Activated naive CD4-positive, alpha-beta T cell treated with Interleukin-2 at 50 U/mL for 16 hours (primary cell): Measurements from ENCODE around the gene MRPS2.
"Not testable (repeated sequence)": the region's sequence is repeated elsewhere in the genome, so short reads cannot be mapped to it uniquely, and the experiment has no call there.

Experiments used
- DNase-seq: peaks from one replicate; pipeline ENCODE4 v3.0.0-alpha.2; 2020

Gene MRPS2

GRCh38 chr9:135500525-135501260 lies at the start of gene MRPS2:
Gene MRPS2, plus strand, starts transcription at chr9:135500682. Its CDS starts 29 bp downstream, at chr9:135500711.
- DNase-seq: peak; percentile 89

DNA sequence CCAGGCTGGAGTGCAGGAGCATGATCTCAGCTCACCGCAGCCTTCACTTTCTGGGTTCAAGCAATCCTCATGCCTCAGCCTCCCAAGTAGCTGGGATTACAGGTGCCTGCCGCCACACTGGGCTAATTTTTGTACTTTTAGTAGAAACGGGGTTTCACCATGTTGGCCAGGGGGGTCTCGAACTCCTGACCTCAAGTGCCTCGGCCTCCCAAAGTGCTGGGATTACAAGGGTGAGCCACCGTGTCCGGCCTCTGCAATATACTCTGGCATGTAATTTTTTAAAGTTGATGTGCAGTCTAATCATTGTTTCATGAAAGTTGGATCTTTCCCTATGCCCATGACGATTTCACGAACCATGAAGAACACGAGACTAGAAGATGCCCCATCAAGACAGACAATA lies 49.5 kb upstream of the MRPS2 start:
- no peak for DNase-seq

GRCh38 chr9:135451909-135452308 lies 48.6 kb upstream of the MRPS2 start:
- DNase-seq: not testable (repeated sequence)

GRCh38 chr9:135454737-135455136 lies 45.7 kb upstream of the MRPS2 start:
- no peak for DNase-seq

GRCh38 chr9:135455401-135456030 lies 45.0 kb upstream of the MRPS2 start:
- no peak for DNase-seq

GRCh38 chr9:135456436-135457104 lies 43.9 kb upstream of the MRPS2 start:
- DNase-seq: no peak

- not testable (repeated sequence) for DNase-seq
Measured at GRCh38 chr9:135458478-135458877, 42.0 kb upstream of the MRPS2 start.

GRCh38 chr9:135461936-135462335 lies 38.5 kb upstream of the MRPS2 start:
- DNase-seq: no peak

GRCh38 chr9:135463140-135463539 lies 37.3 kb upstream of the MRPS2 start:
- DNase-seq: no peak

DNA sequence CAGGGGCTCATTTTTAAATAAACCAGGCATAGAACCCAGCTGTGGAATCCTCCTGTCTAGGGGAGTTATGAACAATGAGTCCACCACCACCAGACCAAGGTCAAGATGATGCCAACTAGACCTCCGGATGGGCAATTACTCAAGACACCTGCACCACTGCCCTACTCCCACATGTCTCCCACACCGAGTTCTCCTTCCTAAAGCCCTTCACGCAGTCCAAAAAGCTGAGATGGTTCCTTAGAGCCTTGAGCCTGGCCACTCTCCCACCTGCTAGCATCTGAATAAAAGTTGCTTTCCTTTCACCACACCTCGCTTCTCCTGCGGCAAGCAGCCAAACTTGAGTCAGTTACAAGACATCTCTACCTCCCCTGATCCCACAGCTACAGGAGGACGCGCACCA lies 36.3 kb upstream of the MRPS2 start:
- DNase-seq: no peak

DNA sequence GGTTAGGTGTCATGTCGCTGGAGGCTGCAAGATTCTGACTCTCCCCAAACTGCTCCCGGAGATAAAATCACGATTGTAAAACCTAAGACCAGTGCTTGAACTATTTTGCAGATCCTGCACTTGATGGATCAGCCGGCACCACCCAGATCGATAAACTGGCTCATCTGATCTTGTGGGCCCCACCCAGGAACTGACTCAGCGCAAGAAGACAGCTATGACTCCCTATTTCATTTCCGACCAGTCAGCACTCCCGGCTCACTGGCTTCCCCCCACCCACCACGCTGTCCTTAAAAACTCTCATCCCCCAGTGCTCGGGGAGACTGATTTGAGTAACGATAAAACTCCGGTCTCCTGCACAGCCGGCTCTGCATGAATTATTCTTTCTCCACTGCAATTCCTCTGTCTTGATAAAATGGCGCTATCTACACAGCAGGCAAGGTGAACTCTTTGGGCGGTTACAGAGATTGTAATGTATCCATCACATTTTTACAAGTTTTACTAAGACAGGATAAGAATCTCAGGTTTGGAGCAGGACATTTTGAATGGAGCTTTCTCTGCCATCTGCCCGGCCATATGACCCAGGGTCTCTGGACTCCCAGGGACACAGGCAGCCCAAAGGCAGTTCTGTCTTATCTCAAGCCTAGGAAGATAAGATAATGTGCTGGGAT lies 31.5 kb upstream of the MRPS2 start:
- DNase-seq: peak; percentile 80

- DNase-seq: no peak
Measured at GRCh38 chr9:135471791-135472640, 28.5 kb upstream of the MRPS2 start.

GRCh38 chr9:135473972-135474543 lies 26.4 kb upstream of the MRPS2 start:
- DNase-seq: no peak

DNA sequence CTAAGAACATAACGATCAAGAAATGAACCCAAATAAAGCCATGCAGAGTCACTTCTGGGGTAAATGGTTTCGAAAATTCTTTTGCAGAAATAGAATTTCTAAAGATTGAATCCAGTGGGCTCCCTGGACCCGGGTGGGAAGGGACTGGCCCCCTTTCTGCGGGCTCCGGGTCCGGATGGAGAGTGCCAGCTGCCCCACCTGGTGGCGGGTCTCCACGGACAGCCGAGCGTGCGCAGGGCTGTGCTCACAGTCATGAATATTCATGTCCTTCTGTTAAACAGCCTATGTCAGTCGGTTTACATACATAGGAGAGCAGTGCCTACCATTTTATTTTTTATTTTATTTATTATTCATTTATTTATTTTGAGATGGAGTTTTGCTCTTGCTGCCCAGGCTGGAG lies 25.6 kb upstream of the MRPS2 start:
- DNase-seq: peak; percentile 37

DNA sequence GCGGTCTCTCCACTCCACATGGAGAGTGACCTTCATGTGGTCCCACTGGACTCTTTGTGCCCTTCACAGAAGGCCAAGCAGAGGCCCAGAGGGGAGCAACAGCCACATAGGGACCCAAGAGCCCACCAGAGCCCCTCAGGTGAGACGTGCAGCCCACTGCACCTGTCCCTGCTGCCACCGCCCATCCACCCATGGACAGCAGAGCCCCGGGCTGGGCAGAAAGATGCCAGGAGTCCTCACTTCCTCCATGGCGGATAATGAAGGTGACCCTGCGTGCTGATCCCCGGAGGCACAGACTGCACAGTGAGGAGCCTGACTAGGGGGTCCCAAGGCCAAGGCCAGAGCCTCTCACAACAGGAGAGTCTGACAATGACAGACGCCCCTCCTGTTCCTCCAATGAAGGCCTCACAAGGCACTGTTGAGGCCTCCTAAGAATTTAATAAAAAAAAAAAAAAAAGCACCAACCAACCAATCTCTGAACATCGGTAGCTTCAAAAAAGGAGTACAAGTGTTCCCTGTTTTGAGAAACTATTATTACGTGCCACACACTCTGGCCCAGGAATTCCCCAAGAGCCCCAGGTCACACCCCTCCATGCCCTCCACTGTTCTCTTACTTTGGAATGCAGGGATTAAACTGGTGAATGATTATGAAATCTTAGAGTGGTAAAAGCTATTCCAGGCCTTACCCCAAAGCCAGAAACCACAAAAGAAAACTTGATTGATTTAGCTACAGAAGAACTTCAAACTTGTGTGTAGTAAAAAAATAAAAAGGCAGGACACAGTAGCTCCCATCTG lies 23.7 kb upstream of the MRPS2 start:
- DNase-seq: no peak

GRCh38 chr9:135478191-135478590 lies 22.3 kb upstream of the MRPS2 start:
- DNase-seq: no peak

GRCh38 chr9:135478829-135479468 lies 21.5 kb upstream of the MRPS2 start:
- peak; percentile 21 for DNase-seq

DNA sequence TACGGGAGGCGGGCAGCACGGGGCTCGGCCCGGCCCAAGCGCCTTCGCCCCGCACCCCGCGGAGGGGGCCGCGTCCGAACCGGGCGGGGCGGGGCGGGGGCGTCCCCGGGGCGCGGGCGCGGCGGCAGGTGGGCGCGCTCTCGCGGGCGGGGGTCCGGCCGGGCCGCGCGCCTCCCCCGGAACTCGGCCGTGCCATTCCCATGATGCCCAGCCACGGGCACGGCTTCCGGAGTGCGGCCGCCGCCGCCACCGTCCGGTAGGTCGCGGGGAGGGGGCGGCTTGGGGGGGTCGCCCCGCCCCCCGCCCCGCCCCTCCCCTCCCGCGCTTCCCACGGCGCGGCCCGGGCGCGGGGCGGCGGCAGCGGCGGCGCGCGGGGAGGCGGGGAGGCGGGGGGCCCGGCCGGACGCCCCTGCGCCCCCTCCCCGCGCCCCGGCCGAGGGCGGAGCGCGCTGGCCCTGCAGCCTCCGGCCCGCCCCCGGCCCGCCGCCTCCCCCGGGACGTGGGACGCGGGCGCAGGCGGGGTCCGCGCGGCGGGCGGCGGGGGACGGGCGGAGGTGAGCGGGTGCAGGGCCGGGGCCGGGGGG lies 20.9 kb upstream of the MRPS2 start, which contains the start of gene PPP1R26:
Gene PPP1R26, plus strand, starts transcription at position 314 of the 584 bp plus-strand sequence. CDS start 4,729 bp downstream, outside the sequence.
- no peak for DNase-seq

DNA sequence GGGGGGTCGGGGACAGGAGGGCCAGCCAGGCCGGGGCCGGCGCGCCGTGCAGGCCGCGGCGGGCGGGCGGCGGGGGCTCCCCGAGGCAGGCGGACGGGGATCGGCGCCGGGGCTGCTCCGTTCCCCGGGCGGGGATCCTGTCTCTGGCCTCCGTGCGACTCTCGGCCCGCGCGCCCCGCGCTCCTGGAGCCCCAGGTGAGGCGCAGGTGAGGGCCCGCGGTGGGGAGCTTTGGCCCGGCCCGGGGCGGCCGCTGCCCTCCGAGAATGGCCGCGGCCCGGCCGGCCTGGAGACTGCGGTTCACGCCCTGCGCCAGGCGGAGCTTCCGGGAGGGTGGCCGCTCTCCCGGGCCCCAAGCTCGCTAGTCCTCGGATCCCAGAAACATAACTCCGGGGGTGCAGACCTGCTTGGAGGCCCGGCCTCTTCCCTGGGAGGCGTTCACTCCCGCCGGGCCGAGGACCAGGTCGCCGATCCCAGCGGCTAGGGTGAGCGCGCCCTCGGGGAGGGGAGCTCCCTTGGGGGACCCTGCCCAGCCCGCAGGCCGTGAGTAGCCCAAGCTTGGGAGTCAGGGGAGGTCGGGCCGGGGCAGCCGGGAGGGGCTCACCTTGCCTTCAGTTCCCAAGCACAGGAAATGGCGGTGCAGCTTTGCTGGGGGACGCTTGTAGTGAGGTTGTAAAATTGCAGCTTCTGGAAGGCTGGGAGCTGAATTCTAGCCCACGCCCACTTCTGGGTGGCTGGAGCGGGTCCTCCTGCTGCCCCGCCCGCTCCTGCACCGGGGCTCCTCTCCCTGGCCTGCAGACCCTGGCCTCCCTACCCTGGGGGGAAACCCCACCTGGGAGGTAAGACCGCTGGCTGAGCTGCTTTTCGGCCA lies 20.2 kb upstream of the MRPS2 start:
- DNase-seq: peak; percentile 9
